ENCODE results near the gene RASL10A. TPM values are rescaled to one million over a fixed set of nuclear protein-coding genes. Genes with fewer than 3 reads are reported as not detected.

The RASL10A gene
- total RNA-seq, 3 donors from 2014 or later: 2.7 to 4.7 (median 4.3) TPM

- H3K4me3 ChIP-seq: no peak overlapping the region
- intact Hi-C loops (cut with DNase I; ENCODE audit: low total_unique reads): no loop called here
- no peak for DNase-seq (ENCODE audit: low spot score in 2 of 2)
- no peak overlapping the region for H3K27ac ChIP-seq
- no peak for TF ChIP-seq POLR2A (IDR thresholded peaks at IDR 0.05)
- TF ChIP-seq POLR2AphosphoS5 (IDR thresholded peaks at IDR 0.05): no peak
- TF ChIP-seq, protein P1, sequence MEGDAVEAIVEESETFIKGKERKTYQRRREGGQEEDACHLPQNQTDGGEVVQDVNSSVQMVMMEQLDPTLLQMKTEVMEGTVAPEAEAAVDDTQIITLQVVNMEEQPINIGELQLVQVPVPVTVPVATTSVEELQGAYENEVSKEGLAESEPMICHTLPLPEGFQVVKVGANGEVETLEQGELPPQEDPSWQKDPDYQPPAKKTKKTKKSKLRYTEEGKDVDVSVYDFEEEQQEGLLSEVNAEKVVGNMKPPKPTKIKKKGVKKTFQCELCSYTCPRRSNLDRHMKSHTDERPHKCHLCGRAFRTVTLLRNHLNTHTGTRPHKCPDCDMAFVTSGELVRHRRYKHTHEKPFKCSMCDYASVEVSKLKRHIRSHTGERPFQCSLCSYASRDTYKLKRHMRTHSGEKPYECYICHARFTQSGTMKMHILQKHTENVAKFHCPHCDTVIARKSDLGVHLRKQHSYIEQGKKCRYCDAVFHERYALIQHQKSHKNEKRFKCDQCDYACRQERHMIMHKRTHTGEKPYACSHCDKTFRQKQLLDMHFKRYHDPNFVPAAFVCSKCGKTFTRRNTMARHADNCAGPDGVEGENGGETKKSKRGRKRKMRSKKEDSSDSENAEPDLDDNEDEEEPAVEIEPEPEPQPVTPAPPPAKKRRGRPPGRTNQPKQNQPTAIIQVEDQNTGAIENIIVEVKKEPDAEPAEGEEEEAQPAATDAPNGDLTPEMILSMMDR (IDR thresholded peaks at IDR 0.05): no peak
- H3K9me3 ChIP-seq: no peaks in the 10 kb centered on the region
- no peaks in the 10 kb centered on the region for H3K4me1 ChIP-seq
- H3K27me3 ChIP-seq: no peaks in the 10 kb centered on the region
- H3K36me3 ChIP-seq: peaks cover 6% of the 10 kb centered on the region
These were observed 37.3 kb upstream of the RASL10A start for GRCh38 chr22:29352778-29353177.

GRCh38 chr22:29351891-29352290 is 36.4 kb upstream of the RASL10A start:
- no peaks in the 10 kb centered on the region for H3K9me3 ChIP-seq
- TF ChIP-seq, protein P1 (IDR thresholded peaks at IDR 0.05): no peak
- TF ChIP-seq POLR2AphosphoS5 (IDR thresholded peaks at IDR 0.05) (no peak), POLR2A (IDR thresholded peaks at IDR 0.05) (no peak)
- intact Hi-C loops (cut with DNase I; ENCODE audit: low total_unique reads): no loop called here
- no peak overlapping the region for H3K4me3 ChIP-seq
- no peak overlapping the region for H3K27ac ChIP-seq
- H3K27me3 ChIP-seq: no peaks in the 10 kb centered on the region
- DNase-seq (ENCODE audit: low spot score in 2 of 2): no peak
- H3K36me3 ChIP-seq: peaks cover 9% of the 10 kb centered on the region
- no peaks in the 10 kb centered on the region for H3K4me1 ChIP-seq

GRCh38 chr22:29351042-29351441 is 35.5 kb upstream of the RASL10A start:
- intact Hi-C loops (cut with DNase I; ENCODE audit: low total_unique reads): no loop called here
- Histone ChIP-seq H3K9me3 (no peaks in the 10 kb centered on the region), H3K4me1 (no peaks in the 10 kb centered on the region), H3K36me3 (peaks cover 9% of the 10 kb centered on the region), H3K27ac (no peak overlapping the region), H3K27me3 (no peaks in the 10 kb centered on the region), H3K4me3 (no peak overlapping the region)
- TF ChIP-seq, protein P1 (IDR thresholded peaks at IDR 0.05): no peak
- TF ChIP-seq POLR2A (IDR thresholded peaks at IDR 0.05) (no peak), POLR2AphosphoS5 (IDR thresholded peaks at IDR 0.05) (no peak)
- no peak for DNase-seq (ENCODE audit: low spot score in 2 of 2)

DNA sequence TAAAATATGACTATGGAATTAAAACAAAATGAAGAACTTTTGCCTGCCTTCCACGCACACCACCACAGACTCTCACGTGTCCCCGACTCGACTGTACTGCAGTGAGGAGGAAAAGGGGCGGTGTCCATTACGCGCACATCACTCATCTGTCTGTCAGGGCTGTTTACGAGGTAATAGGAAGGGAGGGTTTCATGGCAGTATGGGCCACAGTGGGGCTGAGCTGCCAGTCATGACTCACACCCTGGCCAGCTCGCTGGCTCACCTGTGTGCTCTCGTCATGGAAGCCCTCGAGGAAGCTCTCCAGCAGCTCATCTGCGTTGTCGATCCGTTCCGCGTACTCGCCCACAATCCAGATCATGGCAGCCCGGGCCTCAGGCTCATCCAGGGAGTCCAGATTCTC is 33.5 kb upstream of the RASL10A start:
- H3K27ac ChIP-seq: peak overlapping the region; percentile 60 to 66
- DNase-seq (ENCODE audit: low spot score in 2 of 2): peak in 1 of 2 donors; percentile 29
- peaks cover 9% of the 10 kb centered on the region for H3K36me3 ChIP-seq
- TF ChIP-seq, protein P1 (IDR thresholded peaks at IDR 0.05): no peak
- TF ChIP-seq POLR2AphosphoS5 (IDR thresholded peaks at IDR 0.05) (no peak), POLR2A (IDR thresholded peaks at IDR 0.05) (no peak)
- H3K9me3 ChIP-seq: no peaks in the 10 kb centered on the region
- H3K27me3 ChIP-seq: no peaks in the 10 kb centered on the region
- no peak overlapping the region for H3K4me3 ChIP-seq
- intact Hi-C loops (cut with DNase I; ENCODE audit: low total_unique reads): no loop called here
- H3K4me1 ChIP-seq: no peaks in the 10 kb centered on the region

- Histone ChIP-seq H3K27ac (peak overlapping the region in 1 of 2 donors; percentile 66), H3K4me1 (peaks cover 0 to 7% of the 10 kb centered on the region in 2 donors), H3K4me3 (no peak overlapping the region), H3K9me3 (no peaks in the 10 kb centered on the region), H3K27me3 (no peaks in the 10 kb centered on the region), H3K36me3 (peaks cover 9% of the 10 kb centered on the region)
- intact Hi-C loops (cut with DNase I; ENCODE audit: low total_unique reads): no loop called here
- DNase-seq (ENCODE audit: low spot score in 2 of 2): no peak
- TF ChIP-seq, protein P1 (IDR thresholded peaks at IDR 0.05): no peak
- TF ChIP-seq POLR2AphosphoS5 (IDR thresholded peaks at IDR 0.05): no peak
These were observed 32.5 kb upstream of the RASL10A start for GRCh38 chr22:29348041-29348440.
